OCI-LY3 (cell line): ENCODE measurements around the gene SOWAHB.

ENCODE experiments used
- H2AFZ ChIP-seq: fragments of 200-600, 300-600 bp; shearing (Covaris generic); 2 replicates; pipeline ENCODE4 v1.6.0; 2014; ENCODE audit warnings: antibody characterized with exemption, low read depth, low read length
- H3K27ac ChIP-seq: fragments of 200-600, 300-600 bp; sonication (generic); 2 replicates; pipeline ENCODE4 v1.5.1; 2014; ENCODE audit warnings: mild to moderate bottlenecking, low read length, moderate library complexity, mixed read lengths
- H3K27me3 ChIP-seq: fragments of 200-600, 300-600 bp; sonication (generic); 2 replicates; pipeline ENCODE4 v1.6.1; 2014; ENCODE audit warnings: low read depth, low read length, mixed read lengths
- H3K36me3 ChIP-seq: fragments of 200-600, 300-600 bp; sonication (generic); replicated peaks from 2 replicates; pipeline ENCODE3; 2014; ENCODE audit warnings: low read depth, low read length, mixed read lengths
- H3K4me1 ChIP-seq: fragments of 300-600, 200-600 bp; sonication (generic); 2 replicates; pipeline ENCODE4 v1.6.1; 2014; ENCODE audit warnings: low read length, mixed read lengths
- H3K4me2 ChIP-seq: fragments of 200-600, 300-600 bp; sonication (generic); 2 replicates; pipeline ENCODE4 v1.6.1; 2014; ENCODE audit warnings: low read length, mixed read lengths
- H3K4me3 ChIP-seq: fragments of 300-600, 200-600 bp; sonication (generic); 2 replicates; pipeline ENCODE4 v1.5.1; 2014; ENCODE audit warnings: antibody characterized with exemption, mild to moderate bottlenecking, low read length, moderate library complexity
- H3K79me2 ChIP-seq: fragments of 300-600, 200-600 bp; shearing (Covaris generic); 2 replicates; pipeline ENCODE4 v1.6.1; 2014; ENCODE audit warnings: mild to moderate bottlenecking, low read length, mixed read lengths
- H3K9ac ChIP-seq: fragments of 300-600, 200-600 bp; shearing (Covaris generic); 2 replicates; pipeline ENCODE4 v1.6.0; 2014; ENCODE audit warnings: mild to moderate bottlenecking, low read length, moderate library complexity
- H3K9me3 ChIP-seq: fragments of 200-600, 300-600 bp; shearing (Covaris generic); 2 replicates; pipeline ENCODE4 v1.6.1; 2014; ENCODE audit warnings: low read length, mixed read lengths; ENCODE audit not compliant: insufficient read depth
- H4K20me1 ChIP-seq: fragments of 200-600, 300-600 bp; sonication (generic); 2 replicates; pipeline ENCODE4 v1.6.1; 2016; ENCODE audit warnings: low read length, mixed read lengths; ENCODE audit not compliant: insufficient read depth
- CTCF ChIP-seq: fragments of 200-600, 300-600 bp; sonication (generic); IDR thresholded peaks from 2 replicates; pipeline ENCODE4 v1.5.1; 2014; ENCODE audit warnings: antibody characterized with exemption, low read length, low read depth
- EZH2phosphoT487 ChIP-seq: fragments of 200-600 bp; shearing (Covaris generic); IDR thresholded peaks from 2 replicates; pipeline ENCODE4 v1.6.1; 2018; ENCODE audit warnings: antibody characterized with exemption, mixed run types, low read depth

The SOWAHB gene

GRCh38 chr4:76895619-76896018 is 2.3 kb downstream of the SOWAHB start:
- H3K36me3 ChIP-seq: no peaks in the 10 kb centered on the region
- no peaks in the 10 kb centered on the region for H4K20me1 ChIP-seq
- H3K4me3 ChIP-seq: no peak overlapping the region
- H3K9me3 ChIP-seq: no peaks in the 10 kb centered on the region
- no peak overlapping the region for H3K9ac ChIP-seq
- H2AFZ ChIP-seq: no peak overlapping the region
- peaks cover 10% of the 10 kb centered on the region for H3K4me1 ChIP-seq
- H3K4me2 ChIP-seq: no peak overlapping the region
- no peaks in the 10 kb centered on the region for H3K27me3 ChIP-seq
- TF ChIP-seq CTCF (no peak), EZH2phosphoT487 (no peak)
- no peak overlapping the region for H3K27ac ChIP-seq
- H3K79me2 ChIP-seq: no peaks in the 10 kb centered on the region

- H3K4me3 ChIP-seq: no peak overlapping the region
- no peaks in the 10 kb centered on the region for H4K20me1 ChIP-seq
- H3K4me2 ChIP-seq: peak overlapping the region; percentile 37
- H3K36me3 ChIP-seq: no peaks in the 10 kb centered on the region
- H2AFZ ChIP-seq: no peak overlapping the region; the same call in 1 of the 2 replicates
- no peaks in the 10 kb centered on the region for H3K9me3 ChIP-seq
- no peak overlapping the region for H3K27ac ChIP-seq
- H3K4me1 ChIP-seq: peaks cover 10% of the 10 kb centered on the region
- no peaks in the 10 kb centered on the region for H3K79me2 ChIP-seq
- TF ChIP-seq EZH2phosphoT487: no peak
- TF ChIP-seq CTCF: no peak
- no peak overlapping the region for H3K9ac ChIP-seq
- no peaks in the 10 kb centered on the region for H3K27me3 ChIP-seq
Observed at GRCh38 chr4:76894537-76895255, 3.2 kb downstream of the SOWAHB start.

GRCh38 chr4:76892601-76893000 is 5.3 kb downstream of the SOWAHB start:
- H2AFZ ChIP-seq: no peak overlapping the region
- H3K27ac ChIP-seq: no peak overlapping the region
- no peaks in the 10 kb centered on the region for H3K36me3 ChIP-seq

GRCh38 chr4:76892001-76892400 is 5.9 kb downstream of the SOWAHB start:
- Histone ChIP-seq H3K9me3 (no peaks in the 10 kb centered on the region), H3K36me3 (no peaks in the 10 kb centered on the region), H3K4me2 (no peak overlapping the region), H2AFZ (no peak overlapping the region), H3K27ac (no peak overlapping the region), H3K9ac (no peak overlapping the region), H3K27me3 (no peaks in the 10 kb centered on the region), H3K79me2 (no peaks in the 10 kb centered on the region), H3K4me1 (peaks cover 10% of the 10 kb centered on the region), H3K4me3 (no peak overlapping the region), H4K20me1 (no peaks in the 10 kb centered on the region)
- TF ChIP-seq EZH2phosphoT487: no peak
- no peak for TF ChIP-seq CTCF

More at GRCh38 chr4:76892601-76893000, 5.3 kb downstream of the SOWAHB start:
- no peak overlapping the region for H3K4me3 ChIP-seq
- H3K9ac ChIP-seq: no peak overlapping the region
- H3K27me3 ChIP-seq: no peaks in the 10 kb centered on the region
- no peak for TF ChIP-seq CTCF
- TF ChIP-seq EZH2phosphoT487: no peak
- H3K79me2 ChIP-seq: no peaks in the 10 kb centered on the region
- no peak overlapping the region for H3K4me2 ChIP-seq
- peaks cover 10% of the 10 kb centered on the region for H3K4me1 ChIP-seq
- no peaks in the 10 kb centered on the region for H4K20me1 ChIP-seq
- H3K9me3 ChIP-seq: no peaks in the 10 kb centered on the region
